GM15510 (cell line): ENCODE results near the gene NOVA2.

Source experiments
- POLR2A ChIP-seq: IDR thresholded peaks from 3 replicates; pipeline ENCODE4 v1.6.1; 2011; ENCODE audit warnings: borderline replicate concordance; ENCODE audit not compliant: insufficient read length; ENCODE audit errors: extremely low read depth

NOVA2 gene

DNA sequence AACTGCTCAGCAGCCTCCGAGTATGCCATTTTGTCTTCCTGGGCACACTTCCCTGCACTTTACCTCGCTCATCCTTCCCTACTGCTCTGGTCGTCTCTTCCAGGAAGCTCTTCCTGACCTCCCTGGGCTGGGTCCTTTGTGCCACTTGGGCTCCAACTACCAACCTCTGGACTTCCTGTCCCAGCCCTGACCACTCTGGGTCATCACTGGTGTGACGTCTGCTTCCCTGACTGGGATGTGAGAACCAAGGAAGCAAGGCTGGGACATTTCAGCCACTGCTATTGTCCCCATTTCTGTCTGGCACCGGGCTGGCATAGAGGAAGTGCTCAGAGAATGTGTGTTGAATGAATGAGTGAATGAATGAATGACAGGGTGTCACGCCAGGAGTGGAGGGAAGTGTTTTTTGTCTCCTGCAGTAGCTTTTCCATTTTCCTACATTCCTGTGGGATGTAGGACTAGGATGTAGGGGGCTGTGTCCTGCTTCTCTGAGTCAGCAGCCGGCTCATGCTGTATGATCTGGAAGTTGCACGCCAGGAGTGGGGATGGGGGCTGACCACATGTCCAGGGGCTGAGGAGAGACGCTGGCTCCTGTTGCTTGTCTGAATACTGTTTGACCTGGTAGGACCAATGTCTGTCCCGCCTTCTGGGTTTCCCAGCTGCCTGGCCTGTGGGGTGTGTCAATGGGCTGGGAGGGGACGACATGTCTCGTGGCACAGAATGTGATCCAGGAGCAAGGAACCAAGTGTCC is 14.7 kb downstream of the NOVA2 start:
- TF ChIP-seq POLR2A: no peak

DNA sequence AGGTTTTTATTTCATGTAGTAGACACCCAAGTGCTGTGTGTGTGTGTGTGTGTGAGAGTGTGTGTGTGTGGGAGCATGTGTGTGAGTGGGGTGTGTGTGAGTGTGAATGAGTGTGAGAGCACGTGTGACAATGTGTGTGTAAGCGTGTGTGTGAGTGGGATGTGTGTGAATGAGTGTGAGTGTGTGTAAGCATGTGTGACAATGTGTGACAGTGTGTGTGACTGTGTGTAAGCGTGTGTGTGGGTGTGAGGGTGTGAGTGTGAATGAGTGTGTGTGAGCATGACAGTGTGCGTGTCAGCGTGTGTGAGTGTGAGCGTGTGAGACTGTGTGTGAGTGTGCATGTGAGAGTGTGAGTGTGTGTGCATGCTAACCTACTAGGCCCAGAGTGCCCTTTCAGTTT is 15.3 kb downstream of the NOVA2 start:
- no peak for TF ChIP-seq POLR2A

DNA sequence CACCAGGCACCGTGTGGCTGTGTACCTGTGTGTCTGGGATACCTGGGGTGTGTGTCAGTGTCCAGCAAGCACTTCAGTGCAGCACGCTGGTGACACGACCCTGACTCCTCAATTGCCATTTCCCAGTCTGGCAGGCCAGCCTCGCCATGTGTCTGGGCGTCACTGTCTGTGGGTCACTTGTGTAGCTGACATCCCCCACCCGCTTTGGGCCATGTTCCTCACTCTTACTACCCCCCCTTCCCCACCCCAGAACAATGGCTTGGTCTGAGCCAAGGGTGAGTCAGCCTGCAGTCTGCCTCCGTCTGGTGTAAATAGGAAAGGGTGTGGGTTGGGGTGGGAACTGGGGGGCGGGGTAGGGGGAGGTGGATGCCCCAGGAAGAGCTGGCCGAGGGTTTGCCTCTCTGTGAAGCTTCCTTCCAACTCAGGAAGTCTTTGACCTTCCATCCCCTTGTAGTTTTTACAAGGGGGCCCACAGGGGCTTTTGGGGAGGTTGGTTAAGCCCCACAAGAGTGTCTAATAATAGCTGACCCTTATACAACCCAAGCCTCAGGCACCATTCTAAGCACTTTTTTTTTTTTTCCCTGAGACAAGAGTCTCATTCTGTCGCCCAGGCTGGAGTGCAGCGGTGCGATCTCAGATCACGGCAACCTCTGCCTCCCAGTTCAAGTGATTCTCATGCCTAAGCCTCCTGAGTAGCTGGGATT is 17.6 kb downstream of the NOVA2 start:
- no peak for TF ChIP-seq POLR2A

DNA sequence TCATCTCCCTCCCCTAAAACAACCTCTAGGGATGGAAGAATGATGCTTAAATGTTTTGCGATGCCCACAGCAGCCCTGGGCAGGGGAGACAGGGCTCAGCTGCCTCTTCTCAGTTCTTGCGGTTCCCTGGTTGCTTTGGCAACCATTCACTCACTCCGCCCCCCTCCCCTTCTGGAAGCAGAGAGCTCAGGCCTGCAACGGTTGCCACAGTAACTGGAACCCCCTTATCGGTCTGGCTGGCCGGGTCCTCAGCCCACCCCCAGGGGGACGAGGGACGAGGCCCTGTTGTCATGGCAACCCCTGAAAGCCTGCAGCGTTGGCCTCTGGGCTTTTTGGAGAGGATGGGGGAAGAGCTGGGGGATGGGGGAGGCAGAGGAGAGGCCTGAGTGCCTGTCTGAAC is 19.5 kb downstream of the NOVA2 start:
- no peak for TF ChIP-seq POLR2A

DNA sequence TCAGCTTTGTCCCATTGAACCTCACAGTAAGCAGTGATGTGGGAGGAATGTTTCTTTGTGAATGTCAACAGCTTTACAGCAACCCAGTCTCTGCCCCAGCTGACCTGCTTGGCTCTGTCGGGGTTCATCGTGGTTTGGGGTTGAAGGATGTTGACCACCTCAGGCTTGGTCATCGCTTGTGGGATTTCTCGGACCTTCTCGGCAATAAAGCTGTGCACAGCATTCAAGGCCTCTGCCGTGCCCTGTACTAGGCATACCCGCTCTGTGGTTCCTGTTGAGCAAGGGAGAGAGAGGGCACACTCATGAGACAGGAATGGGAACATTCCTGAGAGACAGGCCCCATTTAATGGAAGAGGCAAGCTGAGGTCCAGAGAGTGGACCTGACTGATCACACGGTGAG is 20.0 kb downstream of the NOVA2 start:
- TF ChIP-seq POLR2A: no peak

DNA sequence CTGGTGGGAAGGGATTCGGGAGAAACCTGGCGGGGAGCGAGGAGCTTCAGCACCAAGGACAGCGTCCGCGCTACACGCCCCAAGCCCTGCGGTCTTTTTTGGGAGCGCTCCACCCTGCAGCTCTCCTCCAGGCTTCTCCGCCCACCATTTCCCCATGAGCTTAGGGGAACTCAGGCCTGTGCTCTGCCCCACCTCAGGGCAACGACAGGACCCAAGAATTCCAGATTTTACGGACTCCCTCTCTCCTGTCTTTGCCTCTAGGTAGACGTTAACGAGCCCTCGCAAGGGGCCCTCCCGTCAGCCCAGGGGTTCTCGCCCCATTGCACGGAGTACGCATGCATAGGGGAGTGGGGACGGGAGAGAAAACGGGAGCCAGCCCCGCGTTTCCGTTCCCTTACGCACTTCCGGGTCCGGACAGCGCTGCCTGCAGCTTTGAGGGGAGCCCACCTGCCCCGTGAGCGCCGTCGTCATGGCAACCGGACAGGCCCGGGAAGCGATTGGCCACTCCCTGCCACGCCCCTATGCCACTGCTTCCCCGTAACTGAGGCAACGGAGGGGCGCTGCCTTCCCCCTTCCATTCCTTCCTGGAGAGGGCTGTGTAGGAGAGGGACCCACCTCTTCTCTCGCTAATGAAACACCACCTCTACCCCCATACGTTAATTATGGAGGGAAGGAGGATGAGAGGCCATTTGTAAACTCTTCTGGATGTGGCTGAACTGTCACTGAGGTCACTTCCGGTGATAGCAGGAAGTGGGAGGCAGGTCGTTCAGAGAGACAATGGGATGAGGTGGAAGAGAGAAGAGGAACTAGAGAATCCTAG is 20.8 kb downstream of the NOVA2 start:
- TF ChIP-seq POLR2A: no peak

DNA sequence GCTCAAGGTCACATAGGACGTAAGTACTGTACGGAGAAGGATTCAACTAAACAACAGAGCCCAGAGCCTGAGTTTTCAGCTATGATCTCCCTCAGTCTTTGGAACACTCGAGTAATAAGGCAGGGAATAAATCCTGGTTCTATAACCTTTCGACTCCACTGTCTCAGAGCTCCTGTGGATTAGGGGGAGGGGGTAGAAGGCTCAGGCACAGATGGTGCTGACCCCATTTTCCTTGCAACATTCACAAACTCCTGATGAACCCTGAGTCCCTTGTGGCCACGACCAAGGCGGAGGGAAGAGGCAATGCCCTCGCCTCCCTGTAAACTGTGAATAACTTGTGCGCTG is 21.4 kb downstream of the NOVA2 start:
- no peak for TF ChIP-seq POLR2A

DNA sequence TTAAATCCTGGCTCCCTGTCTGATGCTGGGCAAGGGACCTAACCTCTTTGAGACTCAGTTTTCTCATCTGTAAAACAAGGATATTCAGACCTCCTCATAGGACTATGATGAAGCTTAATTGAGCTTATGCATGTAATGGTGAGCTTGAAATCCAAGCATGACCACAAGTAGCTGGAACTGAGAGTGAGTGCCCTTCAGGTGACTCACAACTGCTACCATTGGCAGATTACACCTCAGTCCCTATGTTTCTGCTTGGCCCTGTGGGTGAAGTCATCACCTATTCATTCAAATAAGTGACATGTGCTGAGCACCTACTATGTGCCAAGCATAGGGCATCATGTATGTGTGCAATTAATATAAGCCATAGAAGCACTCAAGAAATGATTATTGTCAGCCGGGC is 25.7 kb downstream of the NOVA2 start:
- no peak for TF ChIP-seq POLR2A

DNA sequence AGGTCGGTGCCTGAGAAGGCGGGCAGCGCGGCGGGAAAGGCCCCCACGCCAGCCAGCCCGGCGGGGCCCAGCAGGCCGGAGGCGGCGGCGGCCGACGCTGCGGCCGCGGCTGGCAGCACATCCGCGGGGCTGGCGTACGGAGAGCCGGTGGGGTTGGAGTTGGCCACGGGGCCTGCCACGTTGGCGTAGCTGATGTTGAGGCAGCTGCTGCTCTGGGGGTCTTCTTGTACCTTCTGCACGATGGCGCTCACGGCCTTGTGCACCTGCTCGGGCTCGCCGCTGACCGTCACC is 33.2 kb downstream of the NOVA2 start:
- no peak for TF ChIP-seq POLR2A

DNA sequence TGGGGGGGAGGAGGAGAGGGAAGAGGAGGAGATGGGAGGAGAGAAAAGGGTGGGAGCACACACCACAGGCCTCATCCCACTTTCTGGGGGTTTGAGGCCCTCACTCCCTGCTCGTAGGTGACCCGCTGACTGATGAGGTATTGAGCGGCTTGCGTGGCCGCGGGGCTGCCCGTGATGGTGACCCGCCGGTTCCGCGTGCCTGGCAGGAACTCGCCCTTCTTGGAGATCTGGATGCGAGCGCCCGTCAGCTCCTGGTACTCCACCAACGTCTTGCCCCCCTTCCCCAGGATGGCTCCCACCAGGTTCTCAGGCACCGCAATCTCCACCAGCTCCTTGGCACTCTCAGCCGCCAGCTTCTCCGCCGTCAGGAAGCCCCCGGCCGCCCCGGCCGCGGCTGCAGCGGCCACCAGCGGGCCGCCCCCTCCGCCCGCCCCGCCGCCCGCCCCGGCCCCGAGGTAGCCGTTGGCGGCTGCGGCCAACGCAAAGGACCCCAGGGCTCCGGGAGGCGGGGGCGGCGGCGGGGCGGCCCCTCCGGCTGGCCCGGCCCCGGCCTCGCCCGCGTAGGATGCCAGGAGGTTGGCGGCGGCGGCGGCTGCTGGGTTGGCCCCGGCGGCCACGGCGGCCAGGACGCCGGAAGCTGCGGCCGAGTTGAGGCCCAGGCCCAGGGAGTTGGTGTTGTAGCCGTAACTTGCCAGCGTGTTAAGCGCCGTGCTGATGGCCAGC is 33.7 kb downstream of the NOVA2 start:
- no peak for TF ChIP-seq POLR2A

DNA sequence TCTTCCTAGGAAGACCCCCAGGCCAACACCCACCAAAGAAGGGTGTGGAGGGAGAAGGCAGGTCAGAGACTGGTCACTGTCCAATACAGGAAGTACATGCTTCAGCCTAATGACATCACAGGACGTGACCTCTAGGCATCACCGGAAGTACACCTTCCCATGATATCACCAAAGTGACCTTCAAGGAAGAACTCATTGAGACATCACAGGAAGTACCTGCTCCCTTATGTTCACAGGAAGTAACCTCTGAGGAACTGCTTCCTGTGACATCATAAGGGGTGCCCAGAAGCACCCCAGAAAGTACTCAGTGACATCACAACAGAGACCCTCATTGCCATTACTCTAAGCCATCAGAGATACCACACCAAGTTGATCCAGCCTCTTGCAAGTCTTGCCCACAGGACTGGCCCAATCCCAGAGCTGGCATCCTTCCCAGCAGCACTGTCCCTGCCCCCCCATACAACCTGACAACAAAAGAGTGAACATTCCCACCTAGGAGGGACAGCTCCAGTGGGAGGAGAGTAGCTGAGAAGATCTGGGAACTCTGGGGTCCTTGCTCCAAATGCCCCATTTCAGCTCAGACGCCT is 34.8 kb downstream of the NOVA2 start:
- TF ChIP-seq POLR2A: no peak

DNA sequence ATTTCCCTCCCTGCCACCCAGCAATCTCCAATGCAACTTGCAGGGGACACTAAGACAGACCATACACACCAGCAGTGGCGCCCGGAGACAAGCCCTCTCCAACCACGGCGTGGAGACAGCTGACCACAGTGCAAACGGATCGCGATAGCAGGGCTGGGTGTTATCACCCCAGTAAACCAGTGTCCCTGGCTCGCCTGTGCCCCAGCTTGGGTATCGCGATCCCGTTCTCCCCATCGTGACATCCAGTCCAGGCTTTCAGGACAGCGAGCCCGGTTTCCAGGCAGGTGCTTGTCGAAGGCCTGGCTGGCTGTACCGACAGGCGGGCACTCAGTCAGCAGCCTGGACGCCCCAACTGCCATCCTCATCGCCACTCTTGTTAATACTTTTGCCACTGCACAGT is 38.4 kb downstream of the NOVA2 start:
- no peak for TF ChIP-seq POLR2A

DNA sequence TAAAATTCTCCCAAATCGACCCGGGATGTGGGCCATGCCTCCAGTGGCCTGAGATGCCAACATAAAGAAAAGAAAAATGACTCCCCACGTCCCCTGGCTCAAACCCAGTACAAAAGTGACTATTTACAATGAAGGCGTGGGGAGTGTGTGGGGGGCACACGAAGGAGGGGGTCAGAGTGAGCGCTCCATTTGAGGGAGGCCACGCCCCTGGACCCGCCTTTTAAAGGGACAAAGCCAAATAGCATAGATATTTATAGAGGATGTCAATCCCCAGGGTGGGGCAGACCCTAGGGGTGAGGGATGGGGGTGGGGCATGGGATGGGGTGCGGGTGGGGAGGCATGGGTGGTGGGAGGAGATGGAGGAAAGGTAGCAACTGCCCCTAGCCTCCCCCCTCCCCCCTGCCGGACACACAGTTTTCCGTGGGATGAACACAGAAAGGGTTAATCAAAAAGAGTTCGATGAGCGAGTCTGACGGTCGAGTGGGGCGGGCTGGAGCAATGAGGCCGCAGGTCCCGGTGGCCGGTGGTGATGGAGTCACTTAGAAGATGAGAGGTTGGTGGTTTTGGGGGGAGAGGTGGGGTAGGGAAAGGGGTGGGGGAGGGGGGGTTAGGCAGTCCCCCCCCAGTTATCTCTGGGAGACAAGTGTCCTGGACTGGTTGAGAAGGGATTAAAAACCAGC is 39.0 kb downstream of the NOVA2 start:
- TF ChIP-seq POLR2A: no peak

DNA sequence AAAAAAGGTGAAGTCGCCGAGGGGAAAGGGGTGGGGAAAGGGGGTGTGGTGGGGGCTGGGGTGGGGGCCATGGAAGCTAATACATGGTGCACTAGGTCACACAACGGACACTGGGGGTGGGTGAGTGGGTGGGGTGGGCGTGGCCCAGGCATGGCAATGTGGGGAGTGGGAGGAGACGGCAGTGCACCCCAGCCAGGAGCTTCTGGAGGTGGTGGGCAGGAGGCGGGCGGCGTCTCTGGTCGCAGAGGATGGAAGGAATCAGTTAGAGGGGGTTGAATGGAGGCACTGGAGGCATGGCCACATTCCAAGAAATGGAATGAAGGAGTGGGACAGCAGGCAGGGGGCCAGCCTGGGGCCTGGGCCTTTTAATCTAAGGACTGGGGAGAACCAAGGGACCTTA is 39.9 kb downstream of the NOVA2 start:
- TF ChIP-seq POLR2A: no peak
